CD8-positive, alpha-beta memory T cell (primary cell): ENCODE measurements around the gene EXOC4. TPM values are rescaled to one million over a fixed set of nuclear protein-coding genes. Genes with fewer than 3 reads are reported as not detected.

Experiments used
- CTCF ChIA-PET: fragments of 350-600 bp; sonication (Branson Sonifier 250); formaldehyde crosslinking; loops from one replicate; lab custom pipeline; 2021; ENCODE audit warnings: antibody characterized with exemption; lab: Charles Lee
- POLR2A ChIA-PET: fragments of 350-600 bp; sonication (Branson Sonifier 250); formaldehyde crosslinking; loops from one replicate; lab custom pipeline; 2021; ENCODE audit warnings: antibody characterized with exemption; lab: Charles Lee
- DNase-seq, 5 donors: peaks; one replicate each; pipeline versions ENCODE4 v3.0.0 to v3.0.0-alpha.2; 2020 to 2022; ENCODE audit warnings: mixed read lengths in 1 of 5
- H3K27ac ChIP-seq: one replicate; pipeline ENCODE4 v1.7.0; 2013; ENCODE audit warnings: low read depth, mild to moderate bottlenecking, low read length, moderate library complexity
- H3K27me3 ChIP-seq: 2 replicates; pipeline ENCODE4 v1.7.0; 2013; ENCODE audit warnings: low read length, mild to moderate bottlenecking; ENCODE audit not compliant: insufficient read depth, poor library complexity, severe bottlenecking
- H3K36me3 ChIP-seq: 2 replicates; pipeline ENCODE4 v1.7.0; 2013; ENCODE audit warnings: mild to moderate bottlenecking, low read length, moderate library complexity; ENCODE audit not compliant: insufficient read depth
- H3K4me1 ChIP-seq: 2 replicates; pipeline ENCODE4 v1.7.0; 2013; ENCODE audit warnings: mild to moderate bottlenecking, low read length, moderate library complexity; ENCODE audit not compliant: insufficient read depth
- H3K4me3 ChIP-seq: 2 replicates; pipeline ENCODE4 v1.7.0; 2013; ENCODE audit warnings: mild to moderate bottlenecking, low read length
- H3K9me3 ChIP-seq: 2 replicates; pipeline ENCODE4 v1.7.0; 2013; ENCODE audit warnings: mild to moderate bottlenecking, low read length
- H3K27ac Mint-ChIP-seq, 8 donors: one replicate each; pipeline ENCODE4 v1.8.0; 2020 to 2021; ENCODE audit warnings: mixed read lengths in 8 of 8, mild to moderate bottlenecking in 6 of 8, inconsistent platforms in 3 of 8, moderate library complexity in 3 of 8
- H3K27me3 Mint-ChIP-seq, 2 donors: one replicate each; pipeline ENCODE4 v1.8.0; 2020 to 2021; ENCODE audit warnings: mixed read lengths in 2 of 2, mild to moderate bottlenecking in 1 of 2, moderate library complexity in 1 of 2
- H3K36me3 Mint-ChIP-seq, 3 donors: one replicate each; pipeline ENCODE4 v1.8.0; 2020 to 2021; ENCODE audit warnings: mixed read lengths in 3 of 3, inconsistent platforms in 1 of 3, mild to moderate bottlenecking in 1 of 3
- H3K4me1 Mint-ChIP-seq, 3 donors: one replicate each; pipeline ENCODE4 v1.8.0; 2020 to 2021; ENCODE audit warnings: mixed read lengths in 3 of 3, inconsistent platforms in 1 of 3, mild to moderate bottlenecking in 1 of 3
- H3K4me3 Mint-ChIP-seq, 7 donors: one replicate each; pipeline ENCODE4 v1.8.0; 2020 to 2021; ENCODE audit warnings: mixed read lengths in 7 of 7, mild to moderate bottlenecking in 6 of 7, moderate library complexity in 4 of 7, inconsistent platforms in 2 of 7
- H3K9me3 Mint-ChIP-seq, 5 donors: one replicate each; pipeline ENCODE4 v1.8.0; 2020 to 2022; ENCODE audit warnings: mixed read lengths in 5 of 5, mild to moderate bottlenecking in 3 of 5, moderate library complexity in 2 of 5, inconsistent platforms in 1 of 5
- polyA plus RNA-seq: library from polyadenylated mRNA; unstranded; fragments of 300-500 nt; fragmentation: Illumina TruSeq; gene quantifications from one replicate; pipeline ENCODE4 v1.2.3, GENCODE V29; 2021
- total RNA-seq, 2 experiments: library from RNA; stranded (reverse); gene quantifications; one replicate each; pipeline ENCODE4 v1.2.3, GENCODE V29; 2021

EXOC4 gene
- total and polyA plus RNA-seq, 3 experiments from 2014 or later: 34.5 to 53.2 (median 50.3) TPM

GRCh38 chr7:134058521-134058920 is 805.6 kb downstream of the EXOC4 start:
- H3K36me3 ChIP-seq: no peaks in the 10 kb centered on the region
- H3K4me1 ChIP-seq: no peaks in the 10 kb centered on the region
- H3K9me3 Mint-ChIP-seq: no peaks in the 10 kb centered on the region
- H3K27ac Mint-ChIP-seq: no peak overlapping the region
- no peaks in the 10 kb centered on the region for H3K27me3 Mint-ChIP-seq
- no peaks in the 10 kb centered on the region for H3K9me3 ChIP-seq
- no peak overlapping the region for H3K27ac ChIP-seq
- CTCF ChIA-PET: interaction anchor here (1.2 kb wide), 1 partner anchor 26 kb away, joined by 3 read pairs; no protein-coding TSS in a partner anchor
- no peaks in the 10 kb centered on the region for H3K4me1 Mint-ChIP-seq
- peaks cover 16 to 26% (median 16%) of the 10 kb centered on the region in 3 donors for H3K36me3 Mint-ChIP-seq
- H3K27me3 ChIP-seq: no peaks in the 10 kb centered on the region
- no peak overlapping the region for H3K4me3 Mint-ChIP-seq
- DNase-seq: no peak
- no peak overlapping the region for H3K4me3 ChIP-seq
- POLR2A ChIA-PET: no interaction called here

GRCh38 chr7:134058980-134059379 is 806.1 kb downstream of the EXOC4 start:
- Histone ChIP-seq H3K27ac (no peak overlapping the region), H3K27me3 (no peaks in the 10 kb centered on the region), H3K4me3 (no peak overlapping the region), H3K36me3 (no peaks in the 10 kb centered on the region), H3K4me1 (no peaks in the 10 kb centered on the region), H3K9me3 (no peaks in the 10 kb centered on the region)
- POLR2A ChIA-PET: no interaction called here
- no peak for DNase-seq
- H3K9me3 Mint-ChIP-seq: no peaks in the 10 kb centered on the region
- H3K36me3 Mint-ChIP-seq: peaks cover 19 to 28% (median 19%) of the 10 kb centered on the region in 3 donors
- H3K27me3 Mint-ChIP-seq: no peaks in the 10 kb centered on the region
- CTCF ChIA-PET: no interaction called here
- no peak overlapping the region for H3K27ac Mint-ChIP-seq
- no peaks in the 10 kb centered on the region for H3K4me1 Mint-ChIP-seq
- H3K4me3 Mint-ChIP-seq: no peak overlapping the region

- ChIA-PET POLR2A (no interaction called here), CTCF (no interaction called here)
- no peak for DNase-seq
- no peak overlapping the region for H3K27ac Mint-ChIP-seq
- H3K4me1 Mint-ChIP-seq: no peaks in the 10 kb centered on the region
- H3K4me3 Mint-ChIP-seq: no peak overlapping the region
- H3K27ac ChIP-seq: no peak overlapping the region
- H3K27me3 Mint-ChIP-seq: no peaks in the 10 kb centered on the region
- H3K36me3 Mint-ChIP-seq: peaks cover 20 to 32% (median 27%) of the 10 kb centered on the region in 3 donors
- H3K4me1 ChIP-seq: no peaks in the 10 kb centered on the region
- H3K9me3 Mint-ChIP-seq: no peaks in the 10 kb centered on the region
- H3K27me3 ChIP-seq: no peaks in the 10 kb centered on the region
- H3K9me3 ChIP-seq: no peaks in the 10 kb centered on the region
- no peak overlapping the region for H3K4me3 ChIP-seq
- H3K36me3 ChIP-seq: no peaks in the 10 kb centered on the region
Measured at GRCh38 chr7:134059921-134060320, 807.0 kb downstream of the EXOC4 start.

- Histone ChIP-seq H3K27ac (no peak overlapping the region), H3K4me1 (no peaks in the 10 kb centered on the region), H3K9me3 (no peaks in the 10 kb centered on the region), H3K27me3 (no peaks in the 10 kb centered on the region), H3K4me3 (no peak overlapping the region), H3K36me3 (no peaks in the 10 kb centered on the region)
- no peaks in the 10 kb centered on the region for H3K9me3 Mint-ChIP-seq
- DNase-seq: no peak
- ChIA-PET CTCF (no interaction called here), POLR2A (no interaction called here)
- H3K27ac Mint-ChIP-seq: no peak overlapping the region
- H3K4me1 Mint-ChIP-seq: no peaks in the 10 kb centered on the region
- H3K4me3 Mint-ChIP-seq: no peak overlapping the region
- peaks cover 27 to 41% (median 35%) of the 10 kb centered on the region in 3 donors for H3K36me3 Mint-ChIP-seq
- no peaks in the 10 kb centered on the region for H3K27me3 Mint-ChIP-seq
Measured at GRCh38 chr7:134060874-134061273, 808.0 kb downstream of the EXOC4 start.

- Histone ChIP-seq H3K27ac (no peak overlapping the region), H3K27me3 (no peaks in the 10 kb centered on the region), H3K36me3 (no peaks in the 10 kb centered on the region), H3K9me3 (no peaks in the 10 kb centered on the region), H3K4me3 (no peak overlapping the region), H3K4me1 (no peaks in the 10 kb centered on the region)
- no peak for DNase-seq
- ChIA-PET POLR2A (no interaction called here), CTCF (no interaction called here)
- no peak overlapping the region for H3K27ac Mint-ChIP-seq
- no peak overlapping the region for H3K4me3 Mint-ChIP-seq
- H3K4me1 Mint-ChIP-seq: no peaks in the 10 kb centered on the region
- H3K36me3 Mint-ChIP-seq: peaks cover 32 to 52% (median 44%) of the 10 kb centered on the region in 3 donors
- H3K9me3 Mint-ChIP-seq: no peaks in the 10 kb centered on the region
- no peaks in the 10 kb centered on the region for H3K27me3 Mint-ChIP-seq
Measured at GRCh38 chr7:134062460-134062859, 809.6 kb downstream of the EXOC4 start.

- H3K27ac Mint-ChIP-seq: no peak overlapping the region
- Histone ChIP-seq H3K27ac (no peak overlapping the region), H3K27me3 (no peaks in the 10 kb centered on the region), H3K9me3 (no peaks in the 10 kb centered on the region), H3K4me1 (no peaks in the 10 kb centered on the region), H3K36me3 (no peaks in the 10 kb centered on the region), H3K4me3 (no peak overlapping the region)
- H3K9me3 Mint-ChIP-seq: peaks cover 0 to 3% (median 0%) of the 10 kb centered on the region in 5 donors
- POLR2A ChIA-PET: no interaction called here
- CTCF ChIA-PET: no interaction called here
- H3K4me3 Mint-ChIP-seq: no peak overlapping the region
- H3K36me3 Mint-ChIP-seq: peaks cover 36 to 49% (median 45%) of the 10 kb centered on the region in 3 donors
- H3K4me1 Mint-ChIP-seq: no peaks in the 10 kb centered on the region
- DNase-seq: no peak
- peaks cover 0 to 1% of the 10 kb centered on the region in 2 donors for H3K27me3 Mint-ChIP-seq
Measured at GRCh38 chr7:134065415-134065814, 812.5 kb downstream of the EXOC4 start.

GRCh38 chr7:134067164-134067563 is 814.3 kb downstream of the EXOC4 start:
- Mint-ChIP-seq H3K9me3 (peaks cover 0 to 3% (median 0%) of the 10 kb centered on the region in 5 donors), H3K36me3 (peaks cover 35 to 44% (median 43%) of the 10 kb centered on the region in 3 donors), H3K27me3 (peaks cover 0 to 1% of the 10 kb centered on the region in 2 donors), H3K4me3 (no peak overlapping the region), H3K4me1 (no peaks in the 10 kb centered on the region), H3K27ac (peak overlapping the region in 2 of 8 donors; percentile 25 to 35)
- ChIA-PET POLR2A (no interaction called here), CTCF (no interaction called here)
- Histone ChIP-seq H3K9me3 (no peaks in the 10 kb centered on the region), H3K27ac (no peak overlapping the region), H3K4me3 (no peak overlapping the region), H3K36me3 (no peaks in the 10 kb centered on the region), H3K27me3 (no peaks in the 10 kb centered on the region), H3K4me1 (no peaks in the 10 kb centered on the region)
- DNase-seq: no peak

- POLR2A ChIA-PET: no interaction called here
- no peak overlapping the region for H3K27ac Mint-ChIP-seq
- peaks cover 0 to 3% (median 0%) of the 10 kb centered on the region in 5 donors for H3K9me3 Mint-ChIP-seq
- H3K9me3 ChIP-seq: no peaks in the 10 kb centered on the region
- CTCF ChIA-PET: no interaction called here
- peaks cover 28 to 36% (median 31%) of the 10 kb centered on the region in 3 donors for H3K36me3 Mint-ChIP-seq
- H3K4me3 ChIP-seq: no peak overlapping the region
- no peak for DNase-seq
- no peaks in the 10 kb centered on the region for H3K36me3 ChIP-seq
- peaks cover 0 to 1% of the 10 kb centered on the region in 2 donors for H3K27me3 Mint-ChIP-seq
- no peak overlapping the region for H3K27ac ChIP-seq
- H3K4me1 Mint-ChIP-seq: no peaks in the 10 kb centered on the region
- no peak overlapping the region for H3K4me3 Mint-ChIP-seq
- no peaks in the 10 kb centered on the region for H3K27me3 ChIP-seq
- no peaks in the 10 kb centered on the region for H3K4me1 ChIP-seq
Measured at GRCh38 chr7:134068670-134069069, 815.8 kb downstream of the EXOC4 start.
